ENCODE results near the gene SLFN13.
"Not testable (repeated sequence)": the region's sequence is repeated elsewhere in the genome, so short reads cannot be mapped to it uniquely, and the experiment has no call there.

Gene SLFN13

GRCh38 chr17:35486920-35487732, 38.6 kb upstream of the SLFN13 start:
- no peak for TF ChIP-seq CTCF (IDR thresholded peaks at IDR 0.05; ENCODE audit: insufficient read depth, missing control alignments)
- no peak for DNase-seq (ENCODE audit: insufficient read length, low spot score)
- no peak for FAIRE-seq

GRCh38 chr17:35479271-35479670, 30.7 kb upstream of the SLFN13 start:
- no peak for DNase-seq (ENCODE audit: insufficient read length, low spot score)
- no peak for TF ChIP-seq CTCF (IDR thresholded peaks at IDR 0.05; ENCODE audit: insufficient read depth, missing control alignments)
- FAIRE-seq, result no peak

GRCh38 chr17:35477248-35477647, 28.7 kb upstream of the SLFN13 start:
- no peak for TF ChIP-seq CTCF (IDR thresholded peaks at IDR 0.05; ENCODE audit: insufficient read depth, missing control alignments)
- FAIRE-seq, result no peak

GRCh38 chr17:35476283-35476820, 27.8 kb upstream of the SLFN13 start:
- no peak for TF ChIP-seq CTCF (IDR thresholded peaks at IDR 0.05; ENCODE audit: insufficient read depth, missing control alignments)
- FAIRE-seq (no peak), DNase-seq (ENCODE audit: insufficient read length, low spot score) (no peak)

More at GRCh38 chr17:35477248-35477647, 28.7 kb upstream of the SLFN13 start:
- DNase-seq (ENCODE audit: insufficient read length, low spot score), result no peak

- no peak for TF ChIP-seq CTCF (IDR thresholded peaks at IDR 0.05; ENCODE audit: insufficient read depth, missing control alignments)
- DNase-seq (ENCODE audit: insufficient read length, low spot score) (no peak), FAIRE-seq (no peak)
Measured at GRCh38 chr17:35468475-35468874, 19.9 kb upstream of the SLFN13 start.

GRCh38 chr17:35467824-35468223, 19.3 kb upstream of the SLFN13 start:
- TF ChIP-seq CTCF (IDR thresholded peaks at IDR 0.05; ENCODE audit: insufficient read depth, missing control alignments), result no peak
- no peak for DNase-seq (ENCODE audit: insufficient read length, low spot score)
- FAIRE-seq, result no peak

- TF ChIP-seq CTCF (IDR thresholded peaks at IDR 0.05; ENCODE audit: insufficient read depth, missing control alignments), result no peak
- FAIRE-seq (no peak), DNase-seq (ENCODE audit: insufficient read length, low spot score) (no peak)
Measured at GRCh38 chr17:35460354-35460851, 11.8 kb upstream of the SLFN13 start.

GRCh38 chr17:35454035-35454434, 5.5 kb upstream of the SLFN13 start:
- DNase-seq (ENCODE audit: insufficient read length, low spot score); FAIRE-seq: not testable (repeated sequence)

Data from D721Med (cell line).